ENCODE data around the gene TEX55.
A peak's percentile ranks its signal among the peaks of the same experiment; 100 is the strongest.

GRCh38 chr3:119184796-119185570, 39.0 kb downstream of the TEX55 start:
- TF ChIP-seq CTCF (IDR thresholded peaks at IDR 0.05) (no peak), POLR2AphosphoS5 (IDR thresholded peaks at IDR 0.05; ENCODE audit: low read depth, low read length) (peak; percentile 46; the same call in 1 of the 2 replicates), REST (IDR thresholded peaks at IDR 0.05; ENCODE audit: insufficient read depth in 1 of 2, low read depth in 2 of 2, low read length in 1 of 2) (no peak)
